ENCODE measurements around the gene STRBP. TPM values are rescaled to one million over a fixed set of nuclear protein-coding genes. Genes with fewer than 3 reads are reported as not detected.
A peak's percentile ranks its signal among the peaks of the same experiment; 100 is the strongest.
"Not testable (repeated sequence)": the region's sequence is repeated elsewhere in the genome, so short reads cannot be mapped to it uniquely, and the experiment has no call there.

Gene STRBP
- total RNA-seq, 1 donor from 2014 or later, result 11.1 TPM

DNA sequence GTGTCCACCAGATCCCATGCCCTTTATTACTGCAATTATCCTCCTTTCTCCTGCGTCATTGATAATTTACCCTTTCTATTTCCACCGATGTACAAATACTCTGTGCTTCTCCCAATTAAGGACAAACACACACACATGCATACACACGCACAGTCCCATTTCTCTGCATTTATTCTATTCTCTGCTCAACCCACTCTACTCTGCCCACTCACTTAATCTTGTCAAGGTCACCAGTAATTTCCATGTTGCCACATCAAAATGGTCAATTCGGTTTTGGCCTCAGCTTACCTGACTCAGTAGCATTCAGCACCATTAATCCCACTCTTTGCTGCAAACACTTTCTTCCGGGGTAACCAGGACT is 14.6 kb upstream of the STRBP start:
- no peak for DNase-seq (ENCODE audit: low spot score)

GRCh38 chr9:123282362-123283047 is 14.1 kb upstream of the STRBP start:
- DNase-seq (ENCODE audit: low spot score), result no peak

DNA sequence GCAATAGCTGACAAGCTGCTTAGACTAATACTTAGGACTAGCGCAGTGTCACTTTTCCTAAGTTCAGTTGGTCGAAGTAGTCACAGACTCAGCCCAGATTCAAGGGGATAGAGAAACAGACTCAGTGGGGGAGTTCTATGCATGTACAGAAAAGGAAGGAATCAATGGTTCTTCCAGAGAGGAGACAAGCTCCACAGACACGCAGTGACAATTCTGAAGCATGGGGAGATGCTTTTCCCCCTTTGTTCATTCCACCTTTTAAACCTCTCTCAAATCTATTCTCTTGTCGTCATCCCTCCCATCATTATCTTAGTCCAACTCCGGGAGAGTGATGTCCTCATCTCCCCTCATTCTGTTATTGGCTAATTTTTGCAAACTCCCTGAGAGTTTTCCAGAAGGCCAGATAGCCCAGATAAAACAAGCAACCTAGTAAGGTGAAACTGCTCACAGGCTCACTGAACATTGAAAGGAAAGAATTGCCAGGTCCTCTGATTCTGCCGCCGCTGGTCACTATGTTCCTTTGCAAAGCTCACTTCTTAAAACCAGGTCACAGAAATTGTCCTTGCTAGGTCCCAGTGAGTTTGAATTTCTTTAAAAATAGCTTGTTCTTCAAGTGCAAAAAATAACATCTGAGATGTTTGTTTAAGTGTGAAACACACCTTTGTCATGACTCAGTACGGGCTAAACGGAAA is 13.4 kb upstream of the STRBP start:
- no peak for DNase-seq (ENCODE audit: low spot score)

- DNase-seq (ENCODE audit: low spot score), result not testable (repeated sequence)
These were observed 10.6 kb upstream of the STRBP start for GRCh38 chr9:123278879-123279493.

GRCh38 chr9:123278361-123278760 is 10.0 kb upstream of the STRBP start:
- no peak for DNase-seq (ENCODE audit: low spot score)

- DNase-seq (ENCODE audit: low spot score), result no peak
These were observed 8.2 kb upstream of the STRBP start for GRCh38 chr9:123276551-123276950.

GRCh38 chr9:123271133-123271532 is 2.7 kb upstream of the STRBP start:
- not testable (repeated sequence) for DNase-seq (ENCODE audit: low spot score)

DNA sequence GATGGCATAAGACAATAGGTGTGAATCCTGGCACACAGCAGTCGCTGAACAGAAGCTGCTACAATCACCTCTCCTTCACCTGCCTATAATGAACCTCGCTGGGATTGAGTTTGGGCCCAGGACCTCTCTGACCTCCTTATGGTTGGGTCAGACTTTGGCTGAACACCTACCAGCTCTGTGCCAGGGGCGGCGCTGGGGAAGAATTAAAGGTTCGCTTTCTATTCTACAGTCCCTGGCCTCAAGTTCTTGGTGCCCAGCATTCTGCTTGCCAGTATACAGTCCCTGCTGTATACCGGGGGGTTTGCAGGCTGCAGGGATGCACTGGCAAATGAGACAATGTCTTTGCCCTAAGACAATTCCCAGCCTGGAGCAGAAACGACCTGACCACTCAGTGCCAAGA is 895 bp upstream of the STRBP start:
- no peak for DNase-seq (ENCODE audit: low spot score)

- DNase-seq (ENCODE audit: low spot score), result peak; percentile 24
These were observed 254 bp downstream of the STRBP start for GRCh38 chr9:123268199-123268464.

GRCh38 chr9:123267481-123268198 is 746 bp downstream of the STRBP start:
- DNase-seq (ENCODE audit: low spot score), result no peak

DNA sequence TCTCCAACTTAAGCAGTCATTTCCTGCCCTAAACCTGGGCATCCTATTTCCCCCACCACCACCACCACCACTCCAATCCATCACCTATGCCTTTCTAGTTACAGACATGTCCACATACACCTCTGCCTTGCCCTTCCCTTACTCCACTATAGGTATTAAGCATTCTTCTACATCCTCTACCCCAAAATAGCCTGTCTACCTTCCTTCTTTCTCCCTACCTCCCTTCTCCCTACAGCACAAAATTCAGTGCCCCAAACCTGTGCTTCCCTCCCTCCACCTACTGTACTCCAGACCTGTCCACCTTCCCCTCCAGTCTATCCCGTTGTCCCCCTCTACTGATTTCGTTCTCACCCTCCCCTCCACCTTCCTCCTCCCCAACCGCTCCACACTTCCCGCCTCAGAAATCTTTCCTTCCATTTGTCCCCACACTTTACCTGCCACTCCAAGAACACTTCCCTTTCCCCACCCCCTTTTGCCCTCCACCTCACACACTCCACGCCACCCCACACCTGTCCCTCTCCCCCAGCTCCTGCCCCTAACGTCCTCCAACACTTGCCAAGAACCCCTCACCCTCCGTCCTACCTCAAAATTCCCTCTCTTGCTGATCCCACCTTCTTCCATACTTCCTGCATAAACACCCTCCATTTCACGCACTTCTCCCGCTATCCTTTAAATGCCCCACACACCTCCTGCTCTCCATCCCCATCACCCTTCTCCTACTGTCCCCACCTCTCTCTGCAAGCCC is 1.6 kb downstream of the STRBP start:
- DNase-seq (ENCODE audit: low spot score), result no peak

GRCh38 chr9:123265833-123266232 is 2.6 kb downstream of the STRBP start:
- DNase-seq (ENCODE audit: low spot score), result no peak

DNA sequence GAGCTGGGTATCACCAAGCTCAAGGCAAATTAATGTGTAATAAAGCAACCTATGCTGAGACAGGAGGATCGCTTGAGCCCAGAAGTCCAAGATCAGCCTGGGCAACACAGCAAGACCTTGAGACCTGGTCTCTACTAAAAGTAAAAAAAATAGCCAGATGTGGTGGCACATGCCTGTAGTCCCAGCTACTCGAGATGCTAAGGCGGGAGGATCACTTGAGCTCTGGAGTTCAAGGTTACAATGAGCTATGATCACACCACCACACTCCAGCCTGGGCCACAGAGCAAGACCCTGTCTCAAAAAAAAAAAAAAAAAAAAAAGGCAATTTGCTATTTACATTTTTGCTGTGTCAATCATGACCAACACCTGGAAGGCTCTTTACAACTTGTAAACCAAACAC is 5.2 kb downstream of the STRBP start:
- DNase-seq (ENCODE audit: low spot score), result no peak

GRCh38 chr9:123262338-123262737 is 6.0 kb downstream of the STRBP start:
- DNase-seq (ENCODE audit: low spot score), result no peak

DNA sequence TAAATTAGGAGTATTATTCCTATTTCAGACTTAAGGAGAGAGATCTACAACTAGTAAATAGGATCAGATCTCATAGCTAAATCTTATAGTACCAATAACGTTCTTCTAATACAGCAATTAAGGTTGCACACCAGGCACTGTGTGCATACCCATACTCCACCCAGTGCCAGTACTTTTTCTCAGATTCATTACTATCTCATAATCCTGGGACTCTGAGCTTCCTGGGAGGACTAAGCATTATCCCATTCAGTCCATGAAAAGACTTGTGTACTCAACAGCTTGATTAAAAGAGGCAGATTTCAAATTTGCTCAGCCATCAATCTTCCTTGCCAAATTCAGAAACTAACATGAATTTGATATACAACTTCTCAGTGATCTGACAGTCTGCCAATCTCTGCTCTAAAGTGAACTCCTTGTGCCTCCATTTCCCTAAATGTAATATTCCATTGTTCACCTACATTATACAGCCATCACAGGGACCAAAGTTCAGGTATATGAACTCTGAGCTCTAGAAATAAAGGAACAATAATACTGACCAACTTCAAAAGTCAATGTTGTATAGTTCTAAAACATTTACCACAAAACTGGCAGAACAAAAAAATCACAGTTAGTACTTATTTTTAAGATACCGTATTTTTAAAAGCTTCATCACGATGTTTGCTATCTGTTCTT is 7.2 kb downstream of the STRBP start:
- no peak for DNase-seq (ENCODE audit: low spot score)

GRCh38 chr9:123260340-123260739 is 8.0 kb downstream of the STRBP start:
- peak; percentile 65 for DNase-seq (ENCODE audit: low spot score)

- no peak for DNase-seq (ENCODE audit: low spot score)
These were observed 11.1 kb downstream of the STRBP start for GRCh38 chr9:123257276-123257675.

DNA sequence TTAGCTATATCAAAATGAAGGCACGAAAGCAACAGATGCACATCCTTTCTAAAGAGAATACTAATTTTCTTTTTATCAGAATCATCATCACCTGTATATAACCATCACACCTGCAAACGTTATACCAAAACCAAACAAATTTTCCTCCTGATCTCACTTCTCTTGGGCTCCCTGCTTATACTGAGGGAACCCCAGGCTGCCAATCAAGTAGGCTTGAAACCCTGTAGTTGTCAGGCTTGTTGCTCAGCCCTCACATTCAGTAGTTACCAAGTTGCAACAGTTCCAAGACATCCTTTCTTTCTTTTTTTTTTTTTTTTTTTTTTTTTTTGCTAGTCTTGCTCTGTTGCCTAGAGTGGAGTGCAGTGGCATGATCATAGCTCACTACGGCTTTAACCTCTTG is 12.7 kb downstream of the STRBP start:
- no peak for DNase-seq (ENCODE audit: low spot score)

DNA sequence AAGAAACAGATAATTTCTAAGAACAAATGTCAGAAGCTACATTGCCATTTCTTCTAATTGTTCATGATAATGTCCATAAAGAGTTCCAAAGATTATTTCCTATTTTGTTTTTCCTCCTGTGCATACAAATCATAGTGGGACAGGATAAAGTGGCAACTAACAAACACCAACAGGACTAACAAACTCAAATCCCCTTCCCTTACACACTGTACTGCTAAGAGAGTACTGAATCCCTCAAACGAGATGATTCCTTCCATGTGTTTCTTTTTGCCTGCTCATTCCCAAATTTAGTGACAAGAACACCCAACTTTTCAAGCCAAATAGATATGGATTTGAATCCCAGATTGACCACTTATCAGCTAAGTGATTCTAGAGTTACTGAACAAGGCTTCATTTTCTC is 15.2 kb downstream of the STRBP start:
- DNase-seq (ENCODE audit: low spot score), result no peak

DNA sequence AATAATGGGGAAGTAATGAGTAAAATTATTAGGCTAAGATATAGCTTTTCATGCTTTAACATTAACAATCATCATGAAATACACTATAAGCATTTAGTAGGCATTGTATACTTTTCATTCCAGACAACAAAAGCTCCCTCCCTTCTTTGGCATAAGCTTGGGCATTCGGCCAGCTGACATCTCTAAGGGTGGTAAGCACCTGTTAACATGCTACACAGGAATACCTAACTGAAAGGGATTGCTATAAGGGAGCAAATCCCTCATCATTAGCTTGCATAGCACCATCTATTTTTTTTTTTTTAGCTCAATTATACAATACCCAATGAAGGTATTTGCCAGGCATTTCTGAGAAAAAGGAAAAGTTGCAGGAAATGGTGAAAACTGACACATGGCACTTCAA is 16.6 kb downstream of the STRBP start:
- no peak for DNase-seq (ENCODE audit: low spot score)

DNA sequence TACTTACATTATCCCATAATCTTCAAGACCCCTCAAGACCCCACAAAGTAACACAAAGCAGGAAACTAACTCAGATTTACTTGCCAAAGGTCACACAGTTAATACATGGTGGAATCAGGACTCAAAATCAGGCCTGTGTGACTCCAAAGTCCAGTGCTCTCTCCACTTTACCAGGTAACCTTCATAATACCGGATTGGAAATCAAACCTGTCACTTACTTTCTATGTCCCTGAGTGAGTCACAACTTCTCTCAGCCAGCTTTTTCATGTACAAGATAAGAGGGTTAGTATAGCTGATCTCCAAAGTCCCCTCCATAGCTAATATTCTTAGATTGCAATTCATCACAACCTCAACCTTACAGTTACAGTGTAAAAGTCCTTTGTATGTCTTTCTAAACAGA is 17.1 kb downstream of the STRBP start:
- DNase-seq (ENCODE audit: low spot score), result no peak

All from umbilical cord (tissue), 2 donors.